HEK293T (cell line): ENCODE data around the gene TET2.

Experiments used
- ELF4 ChIP-seq: fragments of 450-650 bp; IDR thresholded peaks from 2 replicates; pipeline ENCODE4 v1.6.1; 2017; ENCODE audit warnings: antibody characterized with exemption
- FOXK2 ChIP-seq: fragments of 450-650 bp; IDR thresholded peaks from 2 replicates; pipeline ENCODE4 v1.6.1; 2016; ENCODE audit warnings: mild to moderate bottlenecking
- FOXM1 ChIP-seq: fragments of 450-650 bp; IDR thresholded peaks from 2 replicates; pipeline ENCODE4 v1.6.1; 2017; ENCODE audit warnings: mild to moderate bottlenecking, borderline replicate concordance
- NFRKB ChIP-seq: fragments of 450-650 bp; IDR thresholded peaks from 2 replicates; pipeline ENCODE4 v1.6.1; 2016; ENCODE audit warnings: mild to moderate bottlenecking, moderate library complexity
- SP1 ChIP-seq: fragments of 450-650 bp; IDR thresholded peaks from 2 replicates; pipeline ENCODE4 v1.6.1; 2017
- SUZ12 ChIP-seq: fragments of 450-650 bp; IDR thresholded peaks from 2 replicates; pipeline ENCODE4 v1.6.1; 2016; ENCODE audit warnings: mild to moderate bottlenecking
- TARDBP ChIP-seq: fragments of 450-650 bp; IDR thresholded peaks from 2 replicates; pipeline ENCODE4 v1.6.1; 2016
- TF ChIP-seq, protein P1 (sequence below): fragments of 450-650 bp; IDR thresholded peaks from 2 replicates; pipeline ENCODE4 v1.6.1; 2016

DNA sequence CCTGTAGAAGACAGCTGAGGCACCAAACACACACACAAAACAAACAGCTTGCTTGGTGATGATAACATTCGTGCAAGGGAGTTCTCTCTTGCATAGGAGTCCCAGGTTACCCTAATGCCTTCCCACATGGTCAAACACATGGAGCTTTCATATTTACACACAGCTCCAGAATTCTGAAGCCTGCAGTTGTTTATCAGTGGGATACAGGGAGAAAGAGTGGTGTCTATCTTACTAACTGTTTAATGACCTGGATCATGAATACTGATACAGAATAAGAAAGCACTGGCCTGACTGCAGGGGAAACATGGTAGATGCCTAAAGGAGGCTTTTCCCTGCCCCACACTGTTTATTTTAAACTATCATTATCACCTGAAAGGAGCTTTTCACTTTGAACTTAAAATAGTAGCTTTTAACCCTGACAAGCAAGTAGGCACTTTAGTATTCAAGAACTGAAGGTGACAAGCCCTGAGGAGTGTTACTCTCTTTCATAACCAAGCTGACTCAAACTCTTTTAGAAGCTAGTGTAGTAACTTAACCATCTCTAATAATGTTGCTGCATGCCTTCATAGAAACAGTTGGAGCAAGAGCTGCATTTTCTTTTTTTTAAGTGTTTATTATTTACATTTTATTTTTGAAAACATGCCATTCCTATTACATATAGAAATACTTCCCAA, 15.6 kb downstream of the TET2 start:
- TF ChIP-seq FOXK2 (no peak), FOXM1 (no peak), NFRKB (no peak), TARDBP (no peak), SUZ12 (no peak), SP1 (no peak), ELF4 (no peak)
- TF ChIP-seq, protein P1, sequence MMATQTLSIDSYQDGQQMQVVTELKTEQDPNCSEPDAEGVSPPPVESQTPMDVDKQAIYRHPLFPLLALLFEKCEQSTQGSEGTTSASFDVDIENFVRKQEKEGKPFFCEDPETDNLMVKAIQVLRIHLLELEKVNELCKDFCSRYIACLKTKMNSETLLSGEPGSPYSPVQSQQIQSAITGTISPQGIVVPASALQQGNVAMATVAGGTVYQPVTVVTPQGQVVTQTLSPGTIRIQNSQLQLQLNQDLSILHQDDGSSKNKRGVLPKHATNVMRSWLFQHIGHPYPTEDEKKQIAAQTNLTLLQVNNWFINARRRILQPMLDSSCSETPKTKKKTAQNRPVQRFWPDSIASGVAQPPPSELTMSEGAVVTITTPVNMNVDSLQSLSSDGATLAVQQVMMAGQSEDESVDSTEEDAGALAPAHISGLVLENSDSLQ = no peak
